SJCRH30 (cell line): ENCODE measurements around the gene NUBP2. TPM values are rescaled to one million over a fixed set of nuclear protein-coding genes. Genes with fewer than 3 reads are reported as not detected.
A peak's percentile ranks its signal among the peaks of the same experiment; 100 is the strongest.

Source experiments
- DNase-seq, 2 experiments: peaks; one replicate each; pipeline ENCODE4 v3.0.0-alpha.2; 2015 to 2020
- H3K27ac ChIP-seq: fragments of 250-450 bp; sonication (Bioruptor Pico); 2 replicates; pipeline ENCODE4 v1.5.1; 2020; ENCODE audit warnings: mild to moderate bottlenecking, moderate library complexity
- H3K27me3 ChIP-seq: fragments of 250-450 bp; sonication (Bioruptor Pico); 2 replicates; pipeline ENCODE4 v1.5.1; 2020; ENCODE audit warnings: mild to moderate bottlenecking, moderate library complexity
- H3K36me3 ChIP-seq: fragments of 250-450 bp; sonication (Bioruptor Pico); 2 replicates; pipeline ENCODE4 v1.5.1; 2020; ENCODE audit warnings: mild to moderate bottlenecking, moderate library complexity
- H3K4me1 ChIP-seq: fragments of 250-450 bp; sonication (Bioruptor Pico); 2 replicates; pipeline ENCODE4 v1.5.1; 2020; ENCODE audit warnings: mild to moderate bottlenecking, moderate library complexity
- H3K4me3 ChIP-seq: fragments of 250-450 bp; sonication (Bioruptor Pico); 2 replicates; pipeline ENCODE4 v1.5.1; 2020; ENCODE audit warnings: mild to moderate bottlenecking, moderate library complexity
- H3K9me3 ChIP-seq: fragments of 250-450 bp; sonication (Bioruptor Pico); replicated peaks from 2 replicates; pipeline ENCODE4 v1.5.1; 2020; ENCODE audit warnings: mild to moderate bottlenecking, moderate library complexity
- total RNA-seq: library from RNA; depleted of rRNA; stranded (reverse); fragments of >200 nt; shearing (Covaris generic); gene quantifications from 2 replicates; pipeline ENCODE4 v1.2.3, GENCODE V29; 2014

NUBP2 gene
- total RNA-seq, 1 experiment from 2014 or later: 45.0 TPM

- Histone ChIP-seq H3K4me3 (no peak overlapping the region), H3K36me3 (no peaks in the 10 kb centered on the region), H3K9me3 (no peaks in the 10 kb centered on the region), H3K27ac (no peak overlapping the region), H3K4me1 (no peaks in the 10 kb centered on the region), H3K27me3 (no peaks in the 10 kb centered on the region)
- no peak for DNase-seq
Observed at GRCh38 chr16:1816396-1817275, 33.9 kb downstream of the NUBP2 start.

DNA sequence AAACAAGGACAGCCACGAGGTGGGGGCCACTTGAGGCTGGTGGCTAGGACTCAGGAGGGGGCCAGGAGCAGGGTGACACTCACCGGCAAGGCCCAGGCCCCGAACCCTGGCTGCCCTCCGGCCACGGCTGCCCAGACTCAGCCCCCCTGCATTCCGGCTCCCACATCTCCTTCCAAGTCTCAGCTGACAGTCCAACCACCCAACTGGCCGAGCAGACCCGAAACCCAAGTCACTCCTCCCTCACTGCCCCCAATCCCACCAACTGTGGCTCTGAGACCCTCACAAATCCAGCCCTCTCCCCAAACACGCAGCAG, 34.5 kb downstream of the NUBP2 start:
- no peak for DNase-seq
- H3K36me3 ChIP-seq: no peaks in the 10 kb centered on the region
- H3K27me3 ChIP-seq: no peaks in the 10 kb centered on the region
- H3K4me3 ChIP-seq: no peak overlapping the region
- H3K9me3 ChIP-seq: no peaks in the 10 kb centered on the region
- H3K27ac ChIP-seq: no peak overlapping the region
- no peaks in the 10 kb centered on the region for H3K4me1 ChIP-seq

DNA sequence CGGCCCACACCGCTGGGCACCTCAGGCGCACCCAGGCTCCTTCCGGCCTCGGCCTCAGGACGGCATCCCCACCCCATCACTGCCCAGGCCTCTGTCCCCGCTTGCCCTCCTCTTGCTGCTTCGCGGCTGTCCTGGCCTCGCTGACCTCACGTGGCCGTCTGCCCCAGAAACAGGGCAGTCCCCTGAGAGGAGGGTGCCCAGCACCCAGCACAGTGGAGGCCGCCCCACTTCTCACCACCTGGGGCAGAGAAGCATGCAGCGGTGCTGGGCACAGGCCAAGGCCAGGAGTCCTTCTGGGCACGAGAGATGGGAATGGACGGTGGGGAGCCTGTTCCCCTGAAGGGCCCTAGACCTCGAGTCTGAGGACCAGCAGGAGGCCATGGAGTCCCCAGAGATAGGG, 35.0 kb downstream of the NUBP2 start:
- H3K4me3 ChIP-seq: no peak overlapping the region
- H3K36me3 ChIP-seq: no peaks in the 10 kb centered on the region
- H3K27ac ChIP-seq: no peak overlapping the region
- H3K9me3 ChIP-seq: no peaks in the 10 kb centered on the region
- H3K27me3 ChIP-seq: no peaks in the 10 kb centered on the region
- no peaks in the 10 kb centered on the region for H3K4me1 ChIP-seq
- DNase-seq: no peak

GRCh38 chr16:1818204-1818872, 35.6 kb downstream of the NUBP2 start:
- H3K27me3 ChIP-seq: no peaks in the 10 kb centered on the region
- H3K4me3 ChIP-seq: no peak overlapping the region
- H3K9me3 ChIP-seq: no peaks in the 10 kb centered on the region
- H3K4me1 ChIP-seq: no peaks in the 10 kb centered on the region
- no peaks in the 10 kb centered on the region for H3K36me3 ChIP-seq
- H3K27ac ChIP-seq: no peak overlapping the region
- no peak for DNase-seq

DNA sequence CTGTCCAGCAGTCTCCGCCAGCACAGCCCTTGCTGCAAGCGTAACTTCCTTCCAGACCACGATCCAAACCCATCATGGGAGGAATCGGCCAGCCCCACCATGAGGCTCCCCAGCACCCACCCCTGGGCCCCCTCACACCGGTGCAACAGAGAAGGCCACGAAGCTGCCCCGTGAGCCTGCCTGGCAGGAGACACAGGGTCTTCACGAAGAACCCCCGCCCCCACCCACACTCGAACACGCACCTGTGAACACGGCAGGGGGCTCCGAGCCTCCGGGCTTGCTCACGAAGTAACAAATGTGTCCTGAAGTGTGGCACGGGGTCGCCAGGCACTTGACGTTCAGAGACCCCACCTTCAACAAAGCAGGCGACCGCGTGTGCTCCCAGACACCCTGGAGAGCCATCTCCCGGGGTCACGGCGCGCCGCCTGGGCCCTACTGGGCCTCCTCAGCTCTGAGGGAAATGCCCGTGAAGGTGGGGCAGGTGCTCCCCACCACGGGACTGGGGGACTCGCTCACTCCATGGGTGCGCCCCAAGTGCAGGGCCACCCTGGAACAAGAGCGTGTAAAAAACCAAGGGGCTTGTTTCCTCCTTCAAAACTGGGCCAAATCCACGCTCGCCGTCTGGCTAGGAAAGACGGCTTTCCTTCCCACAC, 36.2 kb downstream of the NUBP2 start:
- no peak for DNase-seq
- Histone ChIP-seq H3K4me1 (no peaks in the 10 kb centered on the region), H3K27ac (no peak overlapping the region), H3K36me3 (no peaks in the 10 kb centered on the region), H3K27me3 (no peaks in the 10 kb centered on the region), H3K4me3 (no peak overlapping the region), H3K9me3 (no peaks in the 10 kb centered on the region)

GRCh38 chr16:1819611-1820010, 36.9 kb downstream of the NUBP2 start:
- Histone ChIP-seq H3K4me3 (no peak overlapping the region), H3K27ac (no peak overlapping the region), H3K4me1 (no peaks in the 10 kb centered on the region), H3K27me3 (no peaks in the 10 kb centered on the region), H3K36me3 (no peaks in the 10 kb centered on the region), H3K9me3 (no peaks in the 10 kb centered on the region)
- no peak for DNase-seq

- Histone ChIP-seq H3K36me3 (no peaks in the 10 kb centered on the region), H3K4me1 (no peaks in the 10 kb centered on the region)
- no peak for DNase-seq
Observed at GRCh38 chr16:1820096-1820945, 37.6 kb downstream of the NUBP2 start.

DNA sequence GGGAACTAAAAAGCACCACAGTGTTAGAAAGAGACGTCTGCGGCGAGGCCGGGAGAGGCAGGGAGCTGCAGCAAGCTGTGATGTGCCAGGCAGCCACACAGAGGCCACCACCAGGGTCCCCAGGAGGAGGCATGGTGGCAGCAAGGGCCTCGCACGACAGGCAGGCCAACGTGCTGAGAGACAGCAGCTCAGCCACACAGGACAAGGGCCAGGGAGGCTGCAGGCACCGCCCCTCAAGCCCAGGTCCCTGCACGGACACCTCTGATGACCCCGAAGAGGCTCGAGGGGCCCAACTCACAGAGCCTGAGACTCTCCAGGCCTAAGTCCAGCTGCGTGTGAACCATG, 38.2 kb downstream of the NUBP2 start:
- DNase-seq: no peak
- Histone ChIP-seq H3K4me3 (no peak overlapping the region), H3K9me3 (no peaks in the 10 kb centered on the region), H3K27me3 (no peaks in the 10 kb centered on the region), H3K36me3 (no peaks in the 10 kb centered on the region), H3K4me1 (no peaks in the 10 kb centered on the region), H3K27ac (no peak overlapping the region)

More at GRCh38 chr16:1820096-1820945, 37.6 kb downstream of the NUBP2 start:
- H3K4me3 ChIP-seq: no peak overlapping the region
- H3K27ac ChIP-seq: no peak overlapping the region
- no peaks in the 10 kb centered on the region for H3K27me3 ChIP-seq
- no peaks in the 10 kb centered on the region for H3K9me3 ChIP-seq

GRCh38 chr16:1821861-1822611, 39.3 kb downstream of the NUBP2 start:
- no peak overlapping the region for H3K27ac ChIP-seq
- DNase-seq: no peak
- no peaks in the 10 kb centered on the region for H3K4me1 ChIP-seq
- no peaks in the 10 kb centered on the region for H3K36me3 ChIP-seq
- H3K9me3 ChIP-seq: no peaks in the 10 kb centered on the region
- no peak overlapping the region for H3K4me3 ChIP-seq
- no peaks in the 10 kb centered on the region for H3K27me3 ChIP-seq

- Histone ChIP-seq H3K27ac (no peak overlapping the region), H3K27me3 (no peaks in the 10 kb centered on the region), H3K36me3 (no peaks in the 10 kb centered on the region), H3K9me3 (no peaks in the 10 kb centered on the region), H3K4me3 (no peak overlapping the region), H3K4me1 (no peaks in the 10 kb centered on the region)
- no peak for DNase-seq
Observed at GRCh38 chr16:1822801-1823200, 40.0 kb downstream of the NUBP2 start.

- peaks cover 2% of the 10 kb centered on the region; the same call in 1 of the 2 replicates for H3K4me1 ChIP-seq
- H3K9me3 ChIP-seq: no peaks in the 10 kb centered on the region
- H3K36me3 ChIP-seq: no peaks in the 10 kb centered on the region
- H3K27ac ChIP-seq: no peak overlapping the region
- peak; percentile 28 to 37 for DNase-seq
- H3K27me3 ChIP-seq: no peaks in the 10 kb centered on the region
- no peak overlapping the region for H3K4me3 ChIP-seq
Observed at GRCh38 chr16:1823821-1824220, 41.1 kb downstream of the NUBP2 start.

DNA sequence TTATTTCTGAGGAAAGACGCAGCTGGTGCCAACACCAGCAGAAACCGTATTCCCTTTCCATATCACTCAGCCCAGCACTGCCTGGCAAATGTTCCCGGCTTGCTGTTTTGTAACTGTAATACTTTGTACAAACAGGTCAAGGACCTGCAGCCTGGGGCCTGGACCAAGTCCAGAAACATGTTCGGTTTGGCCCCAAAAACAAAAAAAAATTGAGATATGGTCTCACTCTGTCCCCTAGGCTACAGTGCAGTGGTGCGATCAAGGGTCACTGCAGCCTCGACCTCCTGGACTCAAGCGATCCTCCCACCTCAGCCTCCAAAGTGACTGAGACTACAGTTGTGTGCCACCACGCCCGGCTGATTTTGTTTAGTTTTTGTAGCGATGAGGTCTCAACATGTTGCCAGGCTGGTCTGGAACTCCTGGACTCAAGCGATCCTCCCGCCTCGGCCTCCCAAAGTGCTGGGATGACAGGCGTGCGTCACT, 42.7 kb downstream of the NUBP2 start:
- H3K36me3 ChIP-seq: peaks cover 4% of the 10 kb centered on the region; the same call in 1 of the 2 replicates
- no peak overlapping the region for H3K27ac ChIP-seq
- H3K9me3 ChIP-seq: no peaks in the 10 kb centered on the region
- no peaks in the 10 kb centered on the region for H3K27me3 ChIP-seq
- peaks cover 2% of the 10 kb centered on the region; the same call in 1 of the 2 replicates for H3K4me1 ChIP-seq
- peak overlapping the region; percentile 84 for H3K4me3 ChIP-seq
- no peak for DNase-seq

DNA sequence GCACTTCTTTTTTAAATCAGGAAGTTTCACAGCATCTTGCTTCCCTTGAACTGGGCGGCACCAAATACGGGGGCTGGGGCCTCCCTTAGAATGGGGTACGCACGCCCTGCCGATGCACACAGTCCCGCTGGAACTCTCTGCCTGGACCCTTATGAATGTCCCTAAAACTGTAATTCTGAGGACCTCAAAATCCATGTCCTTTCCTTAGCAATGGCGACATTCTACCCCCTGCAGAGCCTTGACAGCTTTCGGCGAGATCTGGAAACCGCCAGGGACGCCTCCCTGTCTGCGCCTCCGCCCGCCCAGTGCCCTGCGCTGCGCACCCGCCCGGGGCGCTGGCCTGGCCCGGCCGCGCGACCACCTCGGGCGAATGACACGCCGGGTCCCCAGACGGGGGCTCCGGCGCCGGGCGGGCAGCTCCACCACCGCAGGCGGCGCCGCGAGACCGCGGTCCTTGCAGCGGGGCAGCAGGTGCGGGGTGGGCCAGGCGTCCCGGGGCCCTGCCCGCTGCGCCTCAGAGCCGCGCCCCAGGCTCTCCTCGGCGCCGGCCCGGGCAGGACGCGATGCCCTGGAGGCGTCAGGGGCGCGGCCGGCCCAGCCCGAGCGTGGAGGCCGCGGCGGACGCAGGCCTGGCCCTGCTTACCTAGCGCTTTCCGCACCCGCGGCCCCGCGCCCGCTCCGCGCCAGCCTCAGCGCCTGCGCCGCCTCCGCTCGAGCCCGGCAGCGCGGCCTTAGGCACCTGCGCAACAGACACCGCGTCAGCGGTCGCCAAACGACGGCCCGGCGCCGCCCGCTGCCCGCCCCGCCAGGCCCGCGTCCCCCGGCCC, 43.3 kb downstream of the NUBP2 start:
- H3K36me3 ChIP-seq: peaks cover 4% of the 10 kb centered on the region; the same call in 1 of the 2 replicates
- H3K27ac ChIP-seq: no peak overlapping the region
- no peaks in the 10 kb centered on the region for H3K27me3 ChIP-seq
- H3K4me3 ChIP-seq: peak overlapping the region; percentile 84
- no peaks in the 10 kb centered on the region for H3K9me3 ChIP-seq
- H3K4me1 ChIP-seq: peaks cover 2% of the 10 kb centered on the region; the same call in 1 of the 2 replicates
- DNase-seq: peak; percentile 31 to 48
